PFSK-1 (cell line): ENCODE measurements around the gene PSAP.

Experiments used
- FOXP2 ChIP-seq: optimal IDR thresholded peaks from 2 replicates; pipeline ENCODE3; 2011; ENCODE audit warnings: borderline replicate concordance, control low read depth, inconsistent platforms; ENCODE audit not compliant: insufficient read depth; ENCODE audit errors: extremely low read length, extremely low read depth
- POLR2AphosphoS5 ChIP-seq: IDR thresholded peaks from 2 replicates; pipeline ENCODE4 v1.6.1; 2012; ENCODE audit warnings: low read depth, mild to moderate bottlenecking, control low read depth, low read length, moderate library complexity
- REST ChIP-seq, 2 experiments: IDR thresholded peaks; 2 replicates each; pipeline versions ENCODE4 v1.6.1 to v1.8.0; 2011 to 2012; ENCODE audit warnings: low read depth in 2 of 2, low read length in 2 of 2, control low read depth in 1 of 2, inconsistent platforms in 1 of 2, mild to moderate bottlenecking in 1 of 2, moderate library complexity in 1 of 2; ENCODE audit not compliant: insufficient read depth in 1 of 2
- SIN3A ChIP-seq: IDR thresholded peaks from 2 replicates; pipeline ENCODE4 v1.6.1; 2012; ENCODE audit warnings: mild to moderate bottlenecking, low read length, moderate library complexity, borderline replicate concordance; ENCODE audit not compliant: insufficient read depth
- TAF1 ChIP-seq: IDR thresholded peaks from 2 replicates; pipeline ENCODE4 v1.6.1; 2012; ENCODE audit warnings: low read length, control low read depth, borderline replicate concordance; ENCODE audit not compliant: insufficient read depth

Gene PSAP

GRCh38 chr10:71805776-71806703, 45.0 kb downstream of the PSAP start:
- TF ChIP-seq FOXP2 (no peak), SIN3A (no peak), TAF1 (no peak), REST (IDR thresholded peaks at IDR 0.05; ENCODE audit: insufficient read depth in 1 of 2, low read depth in 2 of 2, low read length in 2 of 2) (no peak), POLR2AphosphoS5 (no peak)

- TF ChIP-seq TAF1: no peak
Observed at GRCh38 chr10:71804077-71804476, 47.0 kb downstream of the PSAP start.

GRCh38 chr10:71802715-71803488, 48.1 kb downstream of the PSAP start:
- TF ChIP-seq FOXP2 (no peak), SIN3A (no peak), POLR2AphosphoS5 (no peak), TAF1 (no peak), REST (IDR thresholded peaks at IDR 0.05; ENCODE audit: insufficient read depth in 1 of 2, low read depth in 2 of 2, low read length in 2 of 2) (no peak)

GRCh38 chr10:71802235-71802634, 48.8 kb downstream of the PSAP start:
- no peak for TF ChIP-seq TAF1
- no peak for TF ChIP-seq SIN3A
- no peak for TF ChIP-seq POLR2AphosphoS5
- no peak for TF ChIP-seq REST (IDR thresholded peaks at IDR 0.05; ENCODE audit: insufficient read depth in 1 of 2, low read depth in 2 of 2, low read length in 2 of 2)
- no peak for TF ChIP-seq FOXP2

GRCh38 chr10:71801361-71801760, 49.7 kb downstream of the PSAP start:
- TF ChIP-seq REST (IDR thresholded peaks at IDR 0.05; ENCODE audit: insufficient read depth in 1 of 2, low read depth in 2 of 2, low read length in 2 of 2): no peak
- TF ChIP-seq FOXP2: no peak
- TF ChIP-seq SIN3A: no peak
- TF ChIP-seq TAF1: no peak
- no peak for TF ChIP-seq POLR2AphosphoS5
